Osteoblast (primary cell): ENCODE results near the gene RO60. TPM values are rescaled to one million over a fixed set of nuclear protein-coding genes. Genes with fewer than 3 reads are reported as not detected.

Source experiments
- DNase-seq: peaks from one replicate; pipeline ENCODE4 v3.0.0; 2011; ENCODE audit warnings: low spot score, mixed read lengths; ENCODE audit not compliant: insufficient read length; ENCODE audit errors: missing footprints
- H2AFZ ChIP-seq: 2 replicates; pipeline ENCODE4 v1.6.0; 2011; ENCODE audit warnings: mild to moderate bottlenecking, low read length
- H3K27ac ChIP-seq: 2 replicates; pipeline ENCODE4 v1.5.1; 2011; ENCODE audit warnings: mild to moderate bottlenecking, low read depth, low read length, moderate library complexity
- H3K27me3 ChIP-seq: 2 replicates; pipeline ENCODE4 v1.6.0; 2012; ENCODE audit warnings: mild to moderate bottlenecking, control low read depth, inconsistent platforms, low read length, moderate library complexity; ENCODE audit not compliant: insufficient read depth
- H3K36me3 ChIP-seq: 2 replicates; pipeline ENCODE4 v1.5.1; 2011; ENCODE audit warnings: mild to moderate bottlenecking, low read length, control low read depth, moderate library complexity; ENCODE audit not compliant: insufficient read depth
- H3K4me1 ChIP-seq: 2 replicates; pipeline ENCODE4 v1.5.1; 2011; ENCODE audit warnings: mild to moderate bottlenecking, low read length, control low read depth, moderate library complexity; ENCODE audit not compliant: insufficient read depth
- H3K4me2 ChIP-seq: 2 replicates; pipeline ENCODE4 v1.6.0; 2011; ENCODE audit warnings: mild to moderate bottlenecking, low read length; ENCODE audit not compliant: insufficient read depth
- H3K4me3 ChIP-seq: fragments of 200-600 bp; sonication (generic); 3 replicates; pipeline ENCODE4 v1.5.1; 2012; ENCODE audit warnings: mild to moderate bottlenecking, low read length, inconsistent platforms; ENCODE audit not compliant: insufficient read depth
- H3K79me2 ChIP-seq: 2 replicates; pipeline ENCODE4 v1.6.0; 2012; ENCODE audit warnings: mild to moderate bottlenecking, low read length, control low read depth, inconsistent platforms; ENCODE audit not compliant: insufficient read depth
- H3K9me3 ChIP-seq: 2 replicates; pipeline ENCODE4 v1.5.1; 2011; ENCODE audit warnings: low read depth, low read length, control low read depth
- H4K20me1 ChIP-seq: 2 replicates; pipeline ENCODE4 v1.6.0; 2012; ENCODE audit warnings: mild to moderate bottlenecking, low read length, control low read depth; ENCODE audit not compliant: insufficient read depth
- CTCF ChIP-seq: IDR thresholded peaks from 2 replicates; pipeline ENCODE4 v1.5.1; 2011; ENCODE audit warnings: mild to moderate bottlenecking, low read depth, low read length, moderate library complexity; ENCODE audit errors: extremely low read depth
- total RNA-seq: library from RNA; depleted of rRNA; stranded (reverse); fragments of >200 nt; gene quantifications from 2 replicates; pipeline ENCODE4 v1.2.3, GENCODE V29; 2012

RO60 gene
- total RNA-seq, 1 donor = 138 TPM

GRCh38 chr1:193102662-193103061 is 43.2 kb downstream of the RO60 start:
- Histone ChIP-seq H3K9me3 (no peaks in the 10 kb centered on the region), H3K27ac (no peak overlapping the region), H3K4me2 (no peak overlapping the region), H3K36me3 (peaks cover 26% of the 10 kb centered on the region), H4K20me1 (peaks cover 2% of the 10 kb centered on the region), H2AFZ (no peak overlapping the region), H3K79me2 (peaks cover 49% of the 10 kb centered on the region), H3K4me3 (no peak overlapping the region), H3K4me1 (peaks cover 13% of the 10 kb centered on the region), H3K27me3 (no peaks in the 10 kb centered on the region)
- DNase-seq = no peak
- TF ChIP-seq CTCF = no peak

- no peak for TF ChIP-seq CTCF
Measured at GRCh38 chr1:193103759-193104501, 44.5 kb downstream of the RO60 start.

GRCh38 chr1:193104502-193104906 is 45.1 kb downstream of the RO60 start:
- no peaks in the 10 kb centered on the region for H3K9me3 ChIP-seq
- peaks cover 13% of the 10 kb centered on the region for H3K4me1 ChIP-seq
- peak overlapping the region; percentile 74 for H2AFZ ChIP-seq
- peak overlapping the region; percentile 76 for H3K4me3 ChIP-seq
- no peaks in the 10 kb centered on the region for H3K27me3 ChIP-seq
- peak overlapping the region; percentile 77 for H3K27ac ChIP-seq
- TF ChIP-seq CTCF = no peak
- H3K4me2 ChIP-seq = peak overlapping the region; percentile 92
- peak; percentile 89 for DNase-seq
- peaks cover 44% of the 10 kb centered on the region for H3K79me2 ChIP-seq
- H3K36me3 ChIP-seq = peaks cover 12% of the 10 kb centered on the region
- H4K20me1 ChIP-seq = peaks cover 2% of the 10 kb centered on the region

More at GRCh38 chr1:193103759-193104501, 44.5 kb downstream of the RO60 start:
- peak; percentile 85 for DNase-seq
- Histone ChIP-seq H3K9me3 (no peaks in the 10 kb centered on the region), H3K4me3 (peak overlapping the region; percentile 76), H4K20me1 (peaks cover 2% of the 10 kb centered on the region), H3K36me3 (peaks cover 18% of the 10 kb centered on the region), H3K4me2 (peak overlapping the region; percentile 92), H3K27ac (peak overlapping the region; percentile 77), H3K4me1 (peaks cover 13% of the 10 kb centered on the region), H2AFZ (peak overlapping the region; percentile 74), H3K27me3 (no peaks in the 10 kb centered on the region), H3K79me2 (peaks cover 49% of the 10 kb centered on the region)

- Histone ChIP-seq H3K4me3 (peak within 1 kb of the TSS; percentile 76), H3K4me1 (peaks cover 13% of the 10 kb centered on the region), H3K36me3 (peaks cover 5% of the 10 kb centered on the region), H3K4me2 (peak within 1 kb of the TSS; percentile 92), H2AFZ (peak within 1 kb of the TSS; percentile 90), H3K9me3 (no peaks in the 10 kb centered on the region), H3K27me3 (no peaks in the 10 kb centered on the region), H4K20me1 (peaks cover 2% of the 10 kb centered on the region), H3K27ac (peak within 1 kb of the TSS; percentile 78), H3K79me2 (peaks cover 39% of the 10 kb centered on the region)
- no peak for TF ChIP-seq CTCF
- DNase-seq = peak; percentile 97
Measured at GRCh38 chr1:193104907-193105820, 45.8 kb downstream of the RO60 start, which contains the start of gene GLRX2. TSS of gene GLRX2 (minus strand) at chr1:193105414. CDS start at chr1:193105382, 32 bp downstream.
